Lower lobe of right lung (tissue), 2 donors: ENCODE data around the gene ZNF385B. TPM values are rescaled to one million over a fixed set of nuclear protein-coding genes. Genes with fewer than 3 reads are reported as not detected.
A peak's percentile ranks its signal among the peaks of the same experiment; 100 is the strongest.

Source experiments
- ATAC-seq, 2 donors: fragments of 200-7000 bp; cut with Tn5 transposase; one replicate each; pipeline ENCODE4 v1.9.1; 2020 to 2022; ENCODE audit warnings: mild to moderate bottlenecking in 2 of 2, moderate library complexity in 2 of 2
- DNase-seq: peaks from one replicate; pipeline ENCODE4 v3.0.0-alpha.2; 2020
- H3K27ac ChIP-seq: fragments of 200-600 bp; one replicate; pipeline ENCODE4 v1.8.0; 2022
- H3K27me3 ChIP-seq: fragments of 200-600 bp; one replicate; pipeline ENCODE4 v1.8.0; 2022; ENCODE audit warnings: low read depth
- H3K36me3 ChIP-seq: fragments of 200-600 bp; one replicate; pipeline ENCODE4 v1.8.0; 2022; ENCODE audit warnings: mild to moderate bottlenecking
- H3K4me1 ChIP-seq: fragments of 200-600 bp; one replicate; pipeline ENCODE4 v1.8.0; 2022
- H3K4me3 ChIP-seq: fragments of 200-600 bp; one replicate; pipeline ENCODE4 v1.8.0; 2022; ENCODE audit warnings: mild to moderate bottlenecking
- H3K9me3 ChIP-seq: fragments of 200-600 bp; one replicate; pipeline ENCODE4 v1.8.0; 2022
- intact Hi-C: fragments of 100-400 bp; cut with DNase I; formaldehyde crosslinking; loops from one replicate; pipeline ENCODE4 v1.11.0; 2022
- total RNA-seq: library from RNA; stranded (reverse); fragmentation: NEBNext Ultra II Directional; extraction: Animal tissue kit (Norgen Biotek cat#: 25700); gene quantifications from one replicate; pipeline ENCODE4 v1.2.1, GENCODE V29; 2021
- TF ChIP-seq, protein P1 (sequence below): fragments of 200-600 bp; IDR thresholded peaks from one replicate; pipeline ENCODE4 v1.8.0; 2022; ENCODE audit warnings: antibody characterized with exemption, mild to moderate bottlenecking
- donor health status: DM: no; HTN: yes; CAD: no; lungs with severe emphysema.

Gene ZNF385B
- total RNA-seq, 1 donor from 2014 or later, result 63.2 TPM

DNA sequence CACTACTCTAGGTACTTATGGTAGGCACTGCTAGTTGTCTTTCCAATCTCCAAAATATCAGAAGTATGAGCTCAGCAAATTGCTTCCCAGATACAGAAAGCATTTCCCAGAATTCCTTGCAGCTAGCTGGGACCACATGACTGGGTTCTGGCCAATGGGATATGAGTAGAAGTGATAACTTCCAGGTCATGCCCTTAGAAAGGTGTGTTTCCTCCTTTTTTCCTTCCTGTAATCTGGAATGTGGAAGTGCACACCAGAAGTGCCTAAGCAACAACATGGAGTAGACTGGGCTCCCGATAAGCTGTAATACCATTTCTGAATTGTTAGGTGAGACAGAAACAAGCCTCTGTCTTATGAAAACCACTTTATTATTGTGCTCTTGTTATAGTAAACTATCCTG is 279.8 kb downstream of the ZNF385B start:
- intact Hi-C loops, result no loop called here
- DNase-seq, result no peak

DNA sequence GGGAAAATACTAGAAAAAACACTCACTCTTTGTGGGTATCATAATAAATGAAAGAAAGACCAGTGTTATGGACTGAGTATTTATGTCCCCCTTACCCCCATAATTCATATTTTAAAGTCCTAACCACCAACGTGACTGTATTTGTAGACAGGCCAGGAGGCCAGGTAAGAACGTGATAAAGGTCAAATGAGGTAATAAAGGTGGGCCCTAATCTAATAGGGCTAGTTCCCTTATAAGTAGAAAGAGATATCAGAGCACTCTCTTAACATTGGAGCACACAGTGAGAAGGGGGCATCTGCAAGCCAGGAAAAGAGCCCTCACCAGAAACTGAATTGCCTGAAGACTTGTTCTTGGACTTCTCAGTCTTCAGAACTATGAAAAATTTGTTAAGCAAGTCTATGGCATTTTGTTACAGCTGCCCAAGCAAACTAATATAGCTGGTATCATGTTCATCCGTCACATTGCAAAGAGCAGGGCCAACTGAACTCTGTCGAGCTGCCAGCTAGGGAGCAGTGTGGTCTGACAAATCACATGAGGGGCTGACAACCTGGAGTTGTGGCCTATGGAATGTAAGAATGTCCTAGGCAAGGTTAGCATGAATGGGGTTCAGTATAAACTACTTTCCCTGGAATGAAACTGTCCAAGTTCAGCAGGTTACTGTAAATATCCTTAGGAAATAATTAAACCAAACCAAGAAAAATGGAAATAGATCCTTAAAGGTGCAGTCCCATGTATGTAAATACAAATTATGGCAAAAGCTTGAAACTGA is 280.9 kb downstream of the ZNF385B start:
- Histone ChIP-seq H3K9me3 (no peaks in the 10 kb centered on the region), H3K36me3 (no peaks in the 10 kb centered on the region), H3K4me3 (no peak overlapping the region), H3K27ac (peak overlapping the region; percentile 25), H3K4me1 (peaks cover 10% of the 10 kb centered on the region), H3K27me3 (no peaks in the 10 kb centered on the region)
- no peak for DNase-seq
- intact Hi-C loops, result no loop called here
- ATAC-seq, result peak; percentile 13 to 33
- TF ChIP-seq, protein P1, sequence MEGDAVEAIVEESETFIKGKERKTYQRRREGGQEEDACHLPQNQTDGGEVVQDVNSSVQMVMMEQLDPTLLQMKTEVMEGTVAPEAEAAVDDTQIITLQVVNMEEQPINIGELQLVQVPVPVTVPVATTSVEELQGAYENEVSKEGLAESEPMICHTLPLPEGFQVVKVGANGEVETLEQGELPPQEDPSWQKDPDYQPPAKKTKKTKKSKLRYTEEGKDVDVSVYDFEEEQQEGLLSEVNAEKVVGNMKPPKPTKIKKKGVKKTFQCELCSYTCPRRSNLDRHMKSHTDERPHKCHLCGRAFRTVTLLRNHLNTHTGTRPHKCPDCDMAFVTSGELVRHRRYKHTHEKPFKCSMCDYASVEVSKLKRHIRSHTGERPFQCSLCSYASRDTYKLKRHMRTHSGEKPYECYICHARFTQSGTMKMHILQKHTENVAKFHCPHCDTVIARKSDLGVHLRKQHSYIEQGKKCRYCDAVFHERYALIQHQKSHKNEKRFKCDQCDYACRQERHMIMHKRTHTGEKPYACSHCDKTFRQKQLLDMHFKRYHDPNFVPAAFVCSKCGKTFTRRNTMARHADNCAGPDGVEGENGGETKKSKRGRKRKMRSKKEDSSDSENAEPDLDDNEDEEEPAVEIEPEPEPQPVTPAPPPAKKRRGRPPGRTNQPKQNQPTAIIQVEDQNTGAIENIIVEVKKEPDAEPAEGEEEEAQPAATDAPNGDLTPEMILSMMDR, result no peak

More for the DNA sequence above, 279.8 kb downstream of the ZNF385B start:
- Histone ChIP-seq H3K4me3 (no peak overlapping the region), H3K4me1 (peaks cover 10% of the 10 kb centered on the region), H3K27me3 (no peaks in the 10 kb centered on the region), H3K9me3 (no peaks in the 10 kb centered on the region), H3K36me3 (no peaks in the 10 kb centered on the region), H3K27ac (no peak overlapping the region)
- no peak for ATAC-seq
- TF ChIP-seq, protein P1, result no peak

DNA sequence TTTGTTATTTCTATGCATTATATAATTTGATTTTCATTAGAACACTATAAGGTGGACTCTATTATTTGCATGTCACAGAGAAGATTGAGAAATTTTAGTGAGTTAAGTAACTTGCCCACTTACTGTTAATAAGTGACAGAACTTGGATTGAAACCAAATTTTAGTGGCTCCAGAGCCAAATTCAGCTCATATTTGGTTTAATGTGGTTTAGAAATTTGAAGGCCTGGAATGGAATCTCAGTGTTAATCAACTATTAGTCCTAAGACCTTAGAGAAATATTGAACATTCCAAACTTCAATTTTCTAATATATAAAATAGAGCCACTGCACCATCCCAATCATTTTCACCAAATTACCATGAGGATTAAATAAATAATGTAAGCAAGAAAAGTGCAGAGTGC is 281.6 kb downstream of the ZNF385B start:
- no peak overlapping the region for H3K27ac ChIP-seq
- peaks cover 10% of the 10 kb centered on the region for H3K4me1 ChIP-seq
- H3K27me3 ChIP-seq, result no peaks in the 10 kb centered on the region
- TF ChIP-seq, protein P1, result no peak
- no peaks in the 10 kb centered on the region for H3K36me3 ChIP-seq
- peak; percentile 46 to 74 for ATAC-seq
- intact Hi-C loops, result no loop called here
- no peak overlapping the region for H3K4me3 ChIP-seq
- no peaks in the 10 kb centered on the region for H3K9me3 ChIP-seq
- no peak for DNase-seq

DNA sequence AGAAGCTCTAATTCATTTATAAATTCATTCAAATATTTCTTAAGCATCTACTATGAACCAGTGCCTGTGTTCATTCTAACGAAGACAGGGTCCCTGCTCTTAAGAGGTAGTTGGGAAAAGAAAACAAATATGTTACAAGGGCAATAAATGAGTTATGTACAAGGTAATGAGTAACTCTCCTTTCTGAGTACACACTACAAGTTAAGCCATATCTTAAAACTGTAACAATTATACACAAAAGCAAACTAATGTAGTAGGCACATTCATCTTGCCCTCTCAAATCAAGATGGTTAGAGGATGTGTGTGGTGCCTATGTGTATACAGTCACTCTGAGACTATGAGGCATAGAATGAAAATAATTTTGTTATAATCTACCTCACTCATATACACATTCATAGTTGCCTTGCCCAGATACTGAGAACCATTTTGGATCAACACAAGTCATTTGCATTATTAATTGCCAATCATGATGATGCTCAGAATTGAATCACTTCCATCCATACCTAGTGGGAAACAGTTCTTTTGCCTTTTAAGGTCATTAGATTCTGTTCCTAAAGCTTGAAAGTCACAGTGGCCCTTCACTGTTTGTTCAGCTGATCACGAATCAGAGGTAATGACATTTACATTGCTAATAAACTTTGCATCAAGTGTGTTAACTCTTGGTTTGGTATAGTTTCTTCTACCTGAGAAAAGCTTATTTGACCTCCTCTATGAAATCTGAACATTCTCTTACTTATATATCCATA is 283.1 kb downstream of the ZNF385B start:
- TF ChIP-seq, protein P1, result no peak
- Histone ChIP-seq H3K4me3 (no peak overlapping the region), H3K4me1 (peaks cover 10% of the 10 kb centered on the region), H3K9me3 (no peaks in the 10 kb centered on the region), H3K36me3 (no peaks in the 10 kb centered on the region), H3K27me3 (no peaks in the 10 kb centered on the region), H3K27ac (no peak overlapping the region)
- ATAC-seq (peak in 1 of 2 donors; percentile 25), DNase-seq (no peak)
- intact Hi-C loops, result no loop called here

DNA sequence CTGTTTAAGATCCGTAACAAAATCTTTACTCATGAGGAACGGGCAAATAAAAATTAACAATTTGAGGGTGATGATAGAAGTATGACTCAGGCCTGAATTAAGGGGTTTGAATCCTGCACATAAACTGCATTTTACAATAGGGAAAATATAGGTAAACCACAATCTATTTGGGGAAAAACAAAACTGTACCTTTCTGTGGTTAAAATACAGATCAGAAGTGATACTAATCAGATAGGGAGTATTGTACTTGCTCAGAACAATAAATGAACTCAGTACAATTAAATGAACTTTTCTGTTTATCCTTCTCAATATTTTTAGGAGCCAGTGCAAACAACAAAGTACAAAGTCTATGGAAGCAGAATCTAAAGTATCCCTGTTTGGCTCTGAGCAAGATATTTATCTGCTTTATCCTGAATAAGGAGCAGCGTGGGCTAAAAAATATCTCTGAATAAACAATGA is 287.3 kb downstream of the ZNF385B start:
- DNase-seq (no peak), ATAC-seq (no peak)
- TF ChIP-seq, protein P1, result no peak

More for the DNA sequence above, 287.3 kb downstream of the ZNF385B start:
- Histone ChIP-seq H3K9me3 (no peaks in the 10 kb centered on the region), H3K27me3 (no peaks in the 10 kb centered on the region), H3K27ac (no peak overlapping the region), H3K4me3 (no peak overlapping the region), H3K4me1 (peaks cover 17% of the 10 kb centered on the region), H3K36me3 (no peaks in the 10 kb centered on the region)
- intact Hi-C loops, result no loop called here
